Hematopoietic multipotent progenitor cell treated with erythropoietin and hydrocortisone succinate and interleukin-3 and kit ligand, for 4 days (in vitro differentiated cells): ENCODE measurements around the gene TREX2.

Experiments used
- DNase-seq: peaks from one replicate; pipeline ENCODE4 v3.0.0-alpha.2; 2015

Gene TREX2, protein sequence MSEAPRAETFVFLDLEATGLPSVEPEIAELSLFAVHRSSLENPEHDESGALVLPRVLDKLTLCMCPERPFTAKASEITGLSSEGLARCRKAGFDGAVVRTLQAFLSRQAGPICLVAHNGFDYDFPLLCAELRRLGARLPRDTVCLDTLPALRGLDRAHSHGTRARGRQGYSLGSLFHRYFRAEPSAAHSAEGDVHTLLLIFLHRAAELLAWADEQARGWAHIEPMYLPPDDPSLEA

DNA sequence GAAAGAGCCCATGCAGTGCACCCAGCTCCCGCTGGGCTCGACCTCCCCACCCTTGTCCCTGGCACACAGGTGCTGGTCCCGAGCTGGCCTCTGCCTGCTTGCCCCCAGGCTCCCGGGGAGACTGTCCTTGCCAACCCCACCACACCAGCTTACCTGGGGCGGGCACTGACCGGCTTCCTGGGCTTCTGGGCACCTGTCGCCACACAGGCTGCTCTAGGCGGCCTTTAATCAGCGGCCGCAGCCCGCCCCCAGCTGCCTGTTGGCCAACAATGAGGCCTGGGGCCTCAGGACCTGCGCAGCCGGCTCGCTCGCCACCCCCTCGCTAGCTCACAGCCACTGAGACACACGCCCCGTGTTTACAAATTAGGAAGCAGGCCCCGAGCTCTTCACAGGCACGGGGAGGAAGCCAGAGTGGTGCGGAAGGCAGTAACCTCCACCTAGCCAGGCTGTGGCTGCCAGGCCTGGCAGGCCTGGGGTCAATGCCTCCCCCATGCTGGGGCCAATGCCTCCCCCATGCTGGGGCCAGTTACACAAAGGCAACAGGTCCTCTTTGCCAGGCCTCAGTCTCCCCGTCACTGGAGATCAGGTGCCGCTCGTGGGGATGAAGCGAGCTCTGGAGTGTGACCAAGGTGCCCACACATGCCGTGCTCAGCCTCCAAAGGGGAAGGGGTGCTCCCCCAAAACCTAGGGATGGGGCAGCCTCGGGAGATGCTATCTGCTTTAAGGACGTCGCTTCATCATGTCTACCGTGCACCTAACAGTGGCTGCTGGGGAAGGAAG is at the start of gene TREX2:
Gene TREX2 (minus strand): TSS at position 201 of the 780 bp plus-strand sequence. CDS start 626 bp downstream, outside the sequence.
- peak; percentile 5 for DNase-seq

DNA sequence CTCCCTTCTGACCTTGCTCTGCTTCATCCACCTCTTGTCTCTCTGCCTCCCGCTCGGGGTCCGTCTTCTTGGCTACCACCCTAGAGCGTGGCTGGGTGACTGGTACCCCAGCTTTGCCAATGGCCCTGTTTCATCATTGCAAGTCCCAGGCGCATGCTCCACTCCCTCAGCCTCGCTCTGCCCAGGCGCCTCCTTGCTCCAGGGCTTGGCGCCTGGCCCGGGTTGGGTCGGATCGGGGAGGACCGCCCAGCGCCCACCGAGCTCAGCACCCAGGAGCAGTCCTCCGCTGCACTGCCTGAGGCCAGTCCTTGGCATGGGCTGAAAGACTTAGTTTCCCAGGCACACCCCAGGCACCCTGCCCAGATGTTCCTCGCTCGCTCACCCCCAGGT is 49.5 kb upstream of the TREX2 start:
- DNase-seq, result no peak

DNA sequence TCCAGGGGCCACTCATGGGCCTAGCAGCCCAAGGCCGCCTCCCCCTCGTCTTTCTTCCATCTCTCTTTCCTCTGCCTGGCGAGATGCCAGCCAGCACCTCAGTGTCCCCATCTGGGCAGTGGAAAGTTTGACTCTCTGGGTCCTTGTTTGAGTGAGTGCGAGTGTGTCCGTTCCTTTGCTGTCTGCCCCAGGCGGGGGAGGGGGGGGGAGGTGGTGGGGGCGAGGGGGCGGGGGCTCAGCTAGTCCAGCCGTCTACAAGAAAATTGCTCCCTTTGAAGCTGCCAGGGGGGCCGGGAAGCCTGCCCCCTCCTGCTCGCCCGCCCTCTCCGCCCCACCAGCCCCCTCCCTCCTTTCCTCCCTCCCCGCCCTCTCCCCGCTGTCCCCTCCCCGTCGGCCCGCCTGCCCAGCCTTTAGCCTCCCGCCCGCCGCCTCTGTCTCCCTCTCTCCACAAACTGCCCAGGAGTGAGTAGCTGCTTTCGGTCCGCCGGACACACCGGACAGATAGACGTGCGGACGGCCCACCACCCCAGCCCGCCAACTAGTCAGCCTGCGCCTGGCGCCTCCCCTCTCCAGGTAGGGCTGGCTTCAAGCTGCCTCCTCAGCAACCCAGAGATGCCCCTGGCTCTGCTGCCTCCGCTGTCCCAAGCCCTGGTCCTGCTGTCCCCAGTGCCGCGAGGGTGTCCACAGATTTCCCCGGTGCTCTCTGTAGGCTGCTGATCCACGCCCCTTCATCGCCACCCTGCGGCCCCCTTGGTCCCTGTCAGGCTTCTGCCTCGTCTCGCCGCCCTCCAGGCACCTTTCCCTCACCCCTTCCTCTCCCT is 48.9 kb upstream of the TREX2 start, which contains the start of gene BGN:
Gene BGN (plus strand): TSS at position 440 of the 821 bp plus-strand sequence. CDS start 9,652 bp downstream, outside the sequence.
- DNase-seq, result peak; percentile 37

DNA sequence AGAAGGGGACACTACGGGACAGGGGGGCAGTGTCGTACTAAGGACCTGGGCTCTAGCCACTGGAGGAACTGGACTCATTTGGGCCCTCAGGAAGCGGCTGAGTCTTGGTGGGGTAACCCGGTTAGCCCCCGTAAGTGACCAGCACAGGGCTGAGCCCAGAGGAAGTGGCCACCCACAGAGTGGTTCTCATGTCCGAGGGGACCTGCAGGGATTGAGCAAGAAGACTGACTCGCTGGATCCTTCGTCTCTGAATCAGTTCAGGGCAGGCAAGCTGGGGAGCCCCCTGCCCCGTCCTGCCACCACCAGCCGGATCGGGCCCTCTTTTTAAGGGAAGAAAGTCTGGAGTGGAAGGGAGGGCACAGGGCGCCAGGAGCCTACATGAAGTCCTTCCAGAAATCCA is 48.2 kb upstream of the TREX2 start:
- DNase-seq, result no peak

- DNase-seq, result no peak
Measured at GRCh38 chrX:153493085-153493484, 47.2 kb upstream of the TREX2 start.

GRCh38 chrX:153492543-153492942 is 46.7 kb upstream of the TREX2 start:
- no peak for DNase-seq

- DNase-seq, result no peak
Measured at GRCh38 chrX:153491918-153492317, 46.1 kb upstream of the TREX2 start.

GRCh38 chrX:153491351-153491914 is 45.6 kb upstream of the TREX2 start:
- no peak for DNase-seq

- no peak for DNase-seq
Measured at GRCh38 chrX:153490217-153490930, 44.5 kb upstream of the TREX2 start.

- DNase-seq, result no peak
Measured at GRCh38 chrX:153488231-153488914, 42.5 kb upstream of the TREX2 start.

GRCh38 chrX:153487590-153488071 is 41.8 kb upstream of the TREX2 start:
- no peak for DNase-seq

GRCh38 chrX:153486171-153486570 is 40.3 kb upstream of the TREX2 start:
- no peak for DNase-seq

GRCh38 chrX:153485396-153486080 is 39.7 kb upstream of the TREX2 start:
- DNase-seq, result no peak

GRCh38 chrX:153482376-153483015 is 36.6 kb upstream of the TREX2 start:
- no peak for DNase-seq

- no peak for DNase-seq
Measured at GRCh38 chrX:153481043-153481442, 35.2 kb upstream of the TREX2 start.

DNA sequence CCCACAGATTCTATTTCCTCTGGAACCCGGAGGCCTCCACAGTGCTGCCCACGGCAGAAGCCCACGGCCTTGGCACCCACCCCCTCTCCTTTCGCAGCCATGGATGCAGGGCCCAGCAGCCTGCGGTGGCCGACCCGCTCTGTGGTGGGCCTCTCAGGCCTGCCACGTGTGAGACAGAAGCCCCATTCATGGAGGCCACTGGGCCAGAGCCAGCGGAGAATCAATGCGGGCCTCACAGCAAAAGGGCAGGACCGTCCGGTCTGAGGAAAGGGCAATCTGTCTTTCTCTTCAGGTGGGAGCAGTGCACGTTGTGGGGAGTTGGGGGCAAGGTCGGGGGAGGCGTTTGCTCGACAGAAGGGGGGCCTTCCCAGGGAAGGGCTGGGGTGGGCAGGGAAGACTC is 32.9 kb upstream of the TREX2 start:
- DNase-seq, result no peak

- no peak for DNase-seq
Measured at GRCh38 chrX:153477901-153478300, 32.0 kb upstream of the TREX2 start.

DNA sequence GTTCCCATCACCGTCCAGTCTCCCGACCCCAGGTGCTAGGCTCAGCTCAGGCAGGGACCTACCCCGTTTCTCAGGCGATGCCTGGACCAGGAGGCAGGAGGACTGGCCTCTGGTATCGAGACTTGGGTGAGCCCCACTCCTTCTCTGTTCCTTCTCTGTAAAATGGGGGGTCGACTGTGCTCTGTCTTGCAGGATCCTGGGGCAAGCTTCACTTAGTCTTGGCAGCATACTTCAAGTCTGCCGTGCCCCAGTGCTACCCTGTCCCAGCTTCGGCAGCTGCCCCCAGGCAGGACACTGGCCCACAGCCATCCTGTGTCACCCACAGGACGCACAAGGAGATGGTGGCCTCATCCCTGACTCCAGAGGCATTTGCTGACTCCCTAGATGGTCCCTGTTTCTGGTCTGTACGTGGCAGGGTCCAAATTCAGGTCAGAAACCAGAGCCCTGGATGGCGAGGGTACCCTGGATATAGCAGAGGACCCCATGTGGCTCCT is 31.6 kb upstream of the TREX2 start:
- DNase-seq, result no peak

DNA sequence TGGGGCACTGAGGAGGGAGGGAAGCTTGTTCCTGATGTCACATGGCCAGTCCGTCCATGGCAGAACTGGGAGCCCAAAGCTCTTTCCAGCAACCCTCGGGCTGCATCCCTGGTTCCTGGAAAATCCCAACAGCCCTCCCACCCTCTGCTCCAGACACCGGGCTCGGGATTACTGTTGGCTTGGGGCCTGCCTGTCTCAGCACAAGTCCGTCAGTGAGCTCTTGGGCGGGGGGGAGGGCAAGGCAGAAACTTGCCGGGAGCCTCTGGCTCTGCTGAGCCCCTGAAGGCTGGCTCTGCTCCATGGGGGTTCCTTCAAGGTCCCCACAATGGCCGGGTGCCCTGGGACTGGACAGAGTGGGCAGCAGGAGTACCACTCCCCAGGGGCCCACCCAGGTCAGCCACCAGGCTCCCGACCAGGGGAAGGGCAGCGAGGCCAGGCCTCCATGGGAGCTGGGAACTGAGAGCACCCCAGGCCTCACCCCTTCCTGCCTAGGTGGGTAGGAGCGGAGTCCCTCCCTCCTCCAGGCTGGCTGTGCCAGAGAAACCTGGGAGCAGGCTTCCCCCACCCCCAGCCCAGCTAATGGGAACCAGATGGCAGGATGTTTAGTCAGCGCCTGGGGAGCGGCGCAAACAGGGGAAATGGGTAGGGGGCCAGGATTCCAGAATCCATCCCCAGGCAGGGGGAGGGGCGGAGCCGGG is 31.0 kb upstream of the TREX2 start:
- no peak for DNase-seq
